Measurements from ENCODE around the gene NID1. TPM values are rescaled to one million over a fixed set of nuclear protein-coding genes. Genes with fewer than 3 reads are reported as not detected.

The NID1 gene
- total and polyA plus RNA-seq, 2 of the 4 experiments (the other 2 are of a cell fraction) = 21.9 to 83.3 TPM

GRCh38 chr1:235935235-235936225 lies 129.4 kb downstream of the NID1 start:
- Histone ChIP-seq H3K4me2 (ENCODE audit: low read depth, low read length) (no peak overlapping the region), H3K56ac (ENCODE audit: extremely low read depth, insufficient read depth, low read length) (no peak overlapping the region), H2AK5ac (ENCODE audit: low read depth, low read length) (no peak overlapping the region), H4K8ac (ENCODE audit: low read depth in 2 of 2, low read length in 2 of 2) (no peak overlapping the region), H4K20me1 (ENCODE audit: insufficient read depth, low read length) (no peaks in the 10 kb centered on the region), H3K9me1 (ENCODE audit: insufficient read depth, low read length) (peaks cover 11% of the 10 kb centered on the region; the same call in 1 of the 2 replicates), H3K23ac (ENCODE audit: low read depth, low read length) (no peak overlapping the region), H2BK15ac (ENCODE audit: low read depth, low read length) (no peak overlapping the region), H4K5ac (ENCODE audit: low read depth, low read length) (no peak overlapping the region), H3K79me1 (ENCODE audit: low read depth in 1 of 2, low read length in 2 of 2) (no peaks in the 10 kb centered on the region), H2AK9ac (replicated peaks; ENCODE audit: low read depth, low read length, poor library complexity) (no peak overlapping the region), H2BK20ac (ENCODE audit: low read depth, low read length) (no peak overlapping the region), H2BK120ac (ENCODE audit: low read depth, low read length) (no peak overlapping the region), H4K91ac (ENCODE audit: insufficient read depth, low read depth, low read length) (no peak overlapping the region), H2AFZ (replicated peaks; ENCODE audit: low read length, poor library complexity) (no peak overlapping the region), H3K36me3 (ENCODE audit: control insufficient read depth, insufficient read depth, low read length) (no peaks in the 10 kb centered on the region), H3K27ac (ENCODE audit: insufficient read depth, low read length) (no peak overlapping the region), H3K27me3 (ENCODE audit: control insufficient read depth, insufficient read depth, low read length) (peaks cover 11% of the 10 kb centered on the region; the same call in 1 of the 2 replicates), H2BK5ac (ENCODE audit: low read depth, low read length, poor library complexity, severe bottlenecking) (no peak overlapping the region), H3K4me3 (ENCODE audit: insufficient read depth, low read depth, low read length) (no peak overlapping the region), H3K4me1 (ENCODE audit: control insufficient read depth, insufficient read depth, low read length) (peaks cover 7% of the 10 kb centered on the region), H3K18ac (ENCODE audit: low read depth, low read length) (no peak overlapping the region), H3K9me3 (ENCODE audit: control insufficient read depth, insufficient read depth, low read length) (no peaks in the 10 kb centered on the region), H3K9ac (ENCODE audit: low read depth, low read length) (no peak overlapping the region), H3K14ac (replicated peaks; ENCODE audit: low read depth, low read length) (no peak overlapping the region), H3K4ac (ENCODE audit: low read depth, low read length) (no peak overlapping the region)
- ATAC-seq (ENCODE audit: low read depth) (no peak), DNase-seq (no peak)
- ChIA-PET POLR2A (ENCODE audit: unreplicated experiment) (no interaction called here), CTCF (no interaction called here)
- intact Hi-C loops (cut with micrococcal nuclease) = no loop called here
- no TSS peak for BruUV-seq (replicated peaks)
- 81% methylated on average over 9 of the region's 23 CpGs; no CpG with 5 or more reads in 1 of the 2 experiments for WGBS, 2 experiments (ENCODE audit: extremely low coverage in 2 of 2, insufficient read length in 1 of 2)
- TF ChIP-seq ELK1 (IDR thresholded peaks at IDR 0.05; ENCODE audit: borderline replicate concordance, low read depth, low read length) (no peak), RCOR1 (IDR thresholded peaks at IDR 0.05; ENCODE audit: insufficient replicate concordance, low read length) (no peak), MAFK (IDR thresholded peaks at IDR 0.05; ENCODE audit: low read depth, low read length) (no peak), RFX5 (IDR thresholded peaks at IDR 0.05; ENCODE audit: low read depth, low read length) (no peak), CEBPB (IDR thresholded peaks at IDR 0.05; ENCODE audit: low read depth, low read length) (no peak), RAD21 (IDR thresholded peaks at IDR 0.05; ENCODE audit: low read length) (no peak), MXI1 (IDR thresholded peaks at IDR 0.05; ENCODE audit: borderline replicate concordance, low read depth, low read length) (no peak), NFE2L2 (IDR thresholded peaks at IDR 0.05; ENCODE audit: low read depth, low read length) (no peak), CHD1 (IDR thresholded peaks at IDR 0.05; ENCODE audit: low read depth, low read length) (no peak), USF2 (IDR thresholded peaks at IDR 0.05; ENCODE audit: low read depth, low read length) (no peak), SMC3 (IDR thresholded peaks at IDR 0.05; ENCODE audit: low read depth, low read length) (no peak)
- TF ChIP-seq, protein P1, sequence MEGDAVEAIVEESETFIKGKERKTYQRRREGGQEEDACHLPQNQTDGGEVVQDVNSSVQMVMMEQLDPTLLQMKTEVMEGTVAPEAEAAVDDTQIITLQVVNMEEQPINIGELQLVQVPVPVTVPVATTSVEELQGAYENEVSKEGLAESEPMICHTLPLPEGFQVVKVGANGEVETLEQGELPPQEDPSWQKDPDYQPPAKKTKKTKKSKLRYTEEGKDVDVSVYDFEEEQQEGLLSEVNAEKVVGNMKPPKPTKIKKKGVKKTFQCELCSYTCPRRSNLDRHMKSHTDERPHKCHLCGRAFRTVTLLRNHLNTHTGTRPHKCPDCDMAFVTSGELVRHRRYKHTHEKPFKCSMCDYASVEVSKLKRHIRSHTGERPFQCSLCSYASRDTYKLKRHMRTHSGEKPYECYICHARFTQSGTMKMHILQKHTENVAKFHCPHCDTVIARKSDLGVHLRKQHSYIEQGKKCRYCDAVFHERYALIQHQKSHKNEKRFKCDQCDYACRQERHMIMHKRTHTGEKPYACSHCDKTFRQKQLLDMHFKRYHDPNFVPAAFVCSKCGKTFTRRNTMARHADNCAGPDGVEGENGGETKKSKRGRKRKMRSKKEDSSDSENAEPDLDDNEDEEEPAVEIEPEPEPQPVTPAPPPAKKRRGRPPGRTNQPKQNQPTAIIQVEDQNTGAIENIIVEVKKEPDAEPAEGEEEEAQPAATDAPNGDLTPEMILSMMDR (conservative IDR thresholded peaks at IDR 0.05; ENCODE audit: low read depth, low read length) = no peak
- in situ Hi-C loops (cut with MboI; ENCODE audit: low sequenced_read_pairs) = no loop called here
- dilution Hi-C loops (cut with HindIII; ENCODE audit: low sequenced_read_pairs, unreplicated experiment) = no loop called here
